ENCODE data around the gene KIAA0232.

Gene KIAA0232

DNA sequence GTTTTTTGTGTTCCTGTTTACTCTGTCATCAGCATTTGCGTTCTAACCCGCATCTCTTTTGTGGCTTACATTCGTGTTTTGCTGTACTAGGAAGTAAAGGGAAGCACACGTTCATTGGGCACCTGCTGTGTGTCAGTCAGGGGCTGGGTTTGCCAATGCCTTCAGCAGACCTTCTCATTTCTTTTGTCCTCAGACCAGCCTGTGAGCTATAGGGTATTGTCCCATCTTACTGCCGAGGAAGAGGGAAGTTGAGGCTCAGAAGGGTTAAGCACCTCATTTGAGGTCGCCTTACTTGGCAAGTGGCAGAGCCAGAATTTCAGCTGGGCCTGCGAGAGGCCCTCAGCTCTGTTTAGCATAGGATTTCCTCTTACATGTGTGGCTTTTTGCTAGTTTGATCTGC, 135.8 kb downstream of the KIAA0232 start:
- CTCF ChIA-PET, result no interaction called here
- TF ChIP-seq ARNT (IDR thresholded peaks at IDR 0.05) (no peak), NFRKB (IDR thresholded peaks at IDR 0.05) (no peak), BHLHE40 (IDR thresholded peaks at IDR 0.05; ENCODE audit: borderline replicate concordance) (no peak), PKNOX1 (IDR thresholded peaks at IDR 0.05) (no peak), FOXM1 (IDR thresholded peaks at IDR 0.05; ENCODE audit: borderline replicate concordance) (no peak), CTBP1 (IDR thresholded peaks at IDR 0.05; ENCODE audit: borderline replicate concordance) (no peak), ZNF384 (IDR thresholded peaks at IDR 0.05) (no peak), FOXA1 (IDR thresholded peaks at IDR 0.05) (no peak), SUZ12 (IDR thresholded peaks at IDR 0.05) (no peak), SP1 (IDR thresholded peaks at IDR 0.05) (no peak), HDGF (IDR thresholded peaks at IDR 0.05; ENCODE audit: borderline replicate concordance) (no peak), L3MBTL2 (conservative IDR thresholded peaks at IDR 0.05) (no peak), FOXK2 (IDR thresholded peaks at IDR 0.05) (no peak), TARDBP (IDR thresholded peaks at IDR 0.05) (no peak), LEF1 (IDR thresholded peaks at IDR 0.05; ENCODE audit: borderline replicate concordance) (no peak), ELF4 (IDR thresholded peaks at IDR 0.05) (no peak)
- no peak for DNase-seq (ENCODE audit: extremely low spot score)
- POLR2A ChIA-PET, result no interaction called here

GRCh38 chr4:6920171-6920570, 137.6 kb downstream of the KIAA0232 start:
- ChIA-PET CTCF (no interaction called here), POLR2A (no interaction called here)
- no peak for DNase-seq (ENCODE audit: extremely low spot score)
- TF ChIP-seq SUZ12 (IDR thresholded peaks at IDR 0.05) (no peak), TARDBP (IDR thresholded peaks at IDR 0.05) (no peak), FOXK2 (IDR thresholded peaks at IDR 0.05) (no peak), ELF4 (IDR thresholded peaks at IDR 0.05) (no peak), SP1 (IDR thresholded peaks at IDR 0.05) (no peak), FOXA1 (IDR thresholded peaks at IDR 0.05) (no peak), HDGF (IDR thresholded peaks at IDR 0.05; ENCODE audit: borderline replicate concordance) (no peak), ARNT (IDR thresholded peaks at IDR 0.05) (no peak), ZNF384 (IDR thresholded peaks at IDR 0.05) (no peak), L3MBTL2 (conservative IDR thresholded peaks at IDR 0.05) (no peak), NFRKB (IDR thresholded peaks at IDR 0.05) (no peak)

- POLR2A ChIA-PET, result no interaction called here
- DNase-seq (ENCODE audit: extremely low spot score), result no peak
- CTCF ChIA-PET, result no interaction called here
- no peak for TF ChIP-seq FOXK2 (IDR thresholded peaks at IDR 0.05)
- TF ChIP-seq ZNF384 (IDR thresholded peaks at IDR 0.05), result no peak
- TF ChIP-seq PKNOX1 (IDR thresholded peaks at IDR 0.05), result no peak
- TF ChIP-seq SP1 (IDR thresholded peaks at IDR 0.05), result no peak
- TF ChIP-seq ARNT (IDR thresholded peaks at IDR 0.05), result no peak
- no peak for TF ChIP-seq L3MBTL2 (conservative IDR thresholded peaks at IDR 0.05)
- no peak for TF ChIP-seq LEF1 (IDR thresholded peaks at IDR 0.05; ENCODE audit: borderline replicate concordance)
- TF ChIP-seq ELF4 (IDR thresholded peaks at IDR 0.05), result no peak
- TF ChIP-seq FOXM1 (IDR thresholded peaks at IDR 0.05; ENCODE audit: borderline replicate concordance), result no peak
- TF ChIP-seq NFRKB (IDR thresholded peaks at IDR 0.05), result no peak
- TF ChIP-seq FOXA1 (IDR thresholded peaks at IDR 0.05), result no peak
- no peak for TF ChIP-seq SUZ12 (IDR thresholded peaks at IDR 0.05)
- no peak for TF ChIP-seq TARDBP (IDR thresholded peaks at IDR 0.05)
- TF ChIP-seq CTBP1 (IDR thresholded peaks at IDR 0.05; ENCODE audit: borderline replicate concordance), result no peak
- no peak for TF ChIP-seq HDGF (IDR thresholded peaks at IDR 0.05; ENCODE audit: borderline replicate concordance)
- TF ChIP-seq BHLHE40 (IDR thresholded peaks at IDR 0.05; ENCODE audit: borderline replicate concordance), result no peak
Measured at GRCh38 chr4:6923507-6923906, 141.0 kb downstream of the KIAA0232 start.

DNA sequence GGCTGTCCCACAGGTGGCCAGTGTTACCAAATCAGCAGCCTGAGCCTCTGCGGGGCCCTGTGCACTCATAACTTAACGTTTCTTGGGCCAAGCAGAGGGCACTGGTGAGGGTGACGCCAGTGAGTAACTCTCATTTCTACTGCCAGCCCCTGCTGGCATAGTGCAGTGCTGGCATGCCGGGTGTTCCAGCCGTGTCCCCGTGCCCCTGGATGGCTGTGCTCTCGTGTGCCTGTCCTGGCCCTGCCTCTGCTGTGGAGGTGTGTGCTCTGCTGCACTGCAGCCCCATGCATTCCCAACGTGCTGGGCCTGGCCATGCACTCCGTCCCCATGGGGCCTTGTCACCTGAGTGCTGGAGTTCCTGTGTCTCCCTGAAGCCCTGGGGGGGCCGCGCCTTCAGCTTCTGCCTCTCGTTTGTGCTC, 141.8 kb downstream of the KIAA0232 start:
- CTCF ChIA-PET, result no interaction called here
- POLR2A ChIA-PET, result no interaction called here
- TF ChIP-seq FOXM1 (IDR thresholded peaks at IDR 0.05; ENCODE audit: borderline replicate concordance), result no peak
- TF ChIP-seq TARDBP (IDR thresholded peaks at IDR 0.05), result no peak
- no peak for TF ChIP-seq LEF1 (IDR thresholded peaks at IDR 0.05; ENCODE audit: borderline replicate concordance)
- TF ChIP-seq SUZ12 (IDR thresholded peaks at IDR 0.05), result no peak
- no peak for TF ChIP-seq HDGF (IDR thresholded peaks at IDR 0.05; ENCODE audit: borderline replicate concordance)
- TF ChIP-seq BHLHE40 (IDR thresholded peaks at IDR 0.05; ENCODE audit: borderline replicate concordance), result no peak
- no peak for TF ChIP-seq PKNOX1 (IDR thresholded peaks at IDR 0.05)
- TF ChIP-seq CTBP1 (IDR thresholded peaks at IDR 0.05; ENCODE audit: borderline replicate concordance), result no peak
- TF ChIP-seq SP1 (IDR thresholded peaks at IDR 0.05), result no peak
- no peak for TF ChIP-seq FOXA1 (IDR thresholded peaks at IDR 0.05)
- TF ChIP-seq ARNT (IDR thresholded peaks at IDR 0.05), result no peak
- TF ChIP-seq L3MBTL2 (conservative IDR thresholded peaks at IDR 0.05), result no peak
- no peak for DNase-seq (ENCODE audit: extremely low spot score)

- DNase-seq (ENCODE audit: extremely low spot score), result no peak
- ChIA-PET CTCF (no interaction called here), POLR2A (no interaction called here)
- TF ChIP-seq LEF1 (IDR thresholded peaks at IDR 0.05; ENCODE audit: borderline replicate concordance), result no peak
- TF ChIP-seq SP1 (IDR thresholded peaks at IDR 0.05), result no peak
- TF ChIP-seq L3MBTL2 (conservative IDR thresholded peaks at IDR 0.05), result no peak
- TF ChIP-seq ARNT (IDR thresholded peaks at IDR 0.05), result no peak
Measured at GRCh38 chr4:6925357-6925836, 142.9 kb downstream of the KIAA0232 start.

DNA sequence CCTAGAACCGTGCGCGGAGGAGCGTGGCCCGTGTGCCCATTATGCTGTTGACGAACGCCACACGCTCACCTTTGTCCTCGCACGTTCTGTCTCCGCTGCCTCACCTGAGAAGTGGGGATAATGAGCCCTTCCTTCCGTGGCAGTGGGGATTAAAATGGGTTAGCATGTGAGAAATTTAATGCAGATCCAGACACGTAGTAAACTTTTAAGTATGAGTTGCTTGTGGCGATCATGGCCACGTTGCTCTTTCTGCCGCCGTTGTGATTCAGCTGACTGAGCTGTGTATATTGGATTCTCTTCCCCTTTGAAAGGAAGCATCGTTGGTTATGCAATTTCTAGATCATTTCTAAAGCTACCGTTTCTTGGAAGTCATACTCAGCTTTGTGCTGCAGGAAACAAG, 143.6 kb downstream of the KIAA0232 start:
- POLR2A ChIA-PET, result no interaction called here
- CTCF ChIA-PET, result interaction anchor here (1.0 kb wide), 1 partner anchor 19 kb away, joined by 3 read pairs; no protein-coding TSS in a partner anchor
- TF ChIP-seq ELF4 (IDR thresholded peaks at IDR 0.05) (no peak), LEF1 (IDR thresholded peaks at IDR 0.05; ENCODE audit: borderline replicate concordance) (no peak), SP1 (IDR thresholded peaks at IDR 0.05) (no peak), FOXK2 (IDR thresholded peaks at IDR 0.05) (no peak), ZNF384 (IDR thresholded peaks at IDR 0.05) (no peak), FOXA1 (IDR thresholded peaks at IDR 0.05) (no peak), FOXM1 (IDR thresholded peaks at IDR 0.05; ENCODE audit: borderline replicate concordance) (no peak), TARDBP (IDR thresholded peaks at IDR 0.05) (no peak), HDGF (IDR thresholded peaks at IDR 0.05; ENCODE audit: borderline replicate concordance) (no peak)
- no peak for DNase-seq (ENCODE audit: extremely low spot score)

Data from HEK293T (cell line).